ENCODE data around the gene RNF181. TPM values are rescaled to one million over a fixed set of nuclear protein-coding genes. Genes with fewer than 3 reads are reported as not detected.

RNF181 gene, protein sequence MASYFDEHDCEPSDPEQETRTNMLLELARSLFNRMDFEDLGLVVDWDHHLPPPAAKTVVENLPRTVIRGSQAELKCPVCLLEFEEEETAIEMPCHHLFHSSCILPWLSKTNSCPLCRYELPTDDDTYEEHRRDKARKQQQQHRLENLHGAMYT
- total RNA-seq (133 and 142 TPM in 2 replicates), polyA plus RNA-seq (629 and 643 TPM in 2 replicates), polyA minus RNA-seq (205 and 256 TPM in 2 replicates), Bru-seq, nascent RNA (percentile 76 among the genes with signal in this experiment), BruChase-seq, experiment 1, labeled RNA remaining after a 6-hour chase (percentile 92 among the genes with signal in this experiment), BruChase-seq, experiment 2, labeled RNA remaining after a 2-hour chase (percentile 82 among the genes with signal in this experiment)
- polyA plus RNA-seq (2011; cell fraction: cytosol; rRNA removed) = 503 and 603 TPM in 2 replicates
- 227 and 271 TPM in 2 replicates for polyA plus RNA-seq (2011; cell fraction: nucleus; rRNA removed)
- 260 and 265 TPM in 2 replicates for polyA plus RNA-seq (2012)
- 27.7 TPM for polyA minus RNA-seq (2011; cell fraction: cytosol; rRNA and poly(A)+ RNA removed)
- 51.5 and 60.1 TPM in 2 replicates for polyA minus RNA-seq (2011; cell fraction: nucleus; rRNA and poly(A)+ RNA removed)
- long read RNA-seq, transcript RNF181-204 (5 exons, 535 nt) = minor isoform, 12 of 525 reads
- long read RNA-seq, transcript RNF181-201 (5 exons, 569 nt) = major isoform, 426 of 525 reads
- long read RNA-seq, transcript RNF181-205 (4 exons, 559 nt) = minor isoform, 9 of 525 reads
- long read RNA-seq, partial matches to known transcripts = 3 of 525 reads
- long read RNA-seq, other reads (novel, unspliced or antisense) = 74 of 525 reads

DNA sequence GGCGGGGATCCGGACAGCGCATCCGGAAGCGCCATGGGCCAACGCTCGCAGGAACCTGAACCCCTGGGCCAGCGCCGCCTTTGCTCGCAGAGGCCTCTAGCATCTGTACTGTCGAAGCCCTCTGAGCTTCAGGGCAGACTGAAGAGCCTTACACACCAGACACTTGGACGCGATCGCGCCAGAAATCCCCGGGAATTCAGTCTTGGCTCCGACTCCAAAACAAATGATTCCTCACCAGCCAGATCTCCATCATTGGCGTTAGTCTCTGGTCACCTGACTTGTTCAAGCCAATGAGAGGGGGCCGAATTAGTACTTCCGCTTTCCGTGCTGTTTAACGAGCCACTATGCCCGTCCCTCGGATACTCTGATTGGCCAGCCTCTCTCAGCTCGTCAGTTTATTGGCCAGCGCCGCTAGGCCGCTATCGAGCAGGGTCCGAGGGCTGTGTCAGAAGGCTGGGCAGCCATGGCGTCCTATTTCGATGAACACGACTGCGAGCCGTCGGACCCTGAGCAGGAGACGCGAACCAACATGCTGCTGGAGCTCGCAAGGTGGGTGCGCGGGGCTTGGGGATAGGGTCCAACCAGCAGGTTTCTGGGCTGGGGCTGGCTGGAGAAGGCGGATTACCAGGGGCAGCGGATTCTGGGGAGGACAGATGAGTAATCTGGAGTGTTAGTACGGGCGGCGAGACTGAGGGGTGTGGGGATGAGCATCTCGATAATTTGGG is at the start of gene RNF181:
Gene RNF181, plus strand, starts transcription at position 445 of the 725 bp plus-strand sequence. Its CDS starts 19 bp downstream, at position 464.
- no peaks in the 10 kb centered on the region for H4K20me1 ChIP-seq (replicated peaks; ENCODE audit: control insufficient read depth, extremely low read depth, insufficient read depth, low read length)
- H3K79me2 ChIP-seq (ENCODE audit: control insufficient read depth, insufficient read depth, low read length) = peaks cover 28% of the 10 kb centered on the region
- peak within 1 kb of the TSS; percentile 77 for H3K9ac ChIP-seq (replicated peaks; ENCODE audit: extremely low read depth, insufficient read depth, low read length)
- DNase-seq (ENCODE audit: low read depth, low spot score) (peak; percentile 99), FAIRE-seq (peak; percentile 100)
- dilution Hi-C loops (cut with MboI; ENCODE audit: extremely low pct_ligation_motif_present, low sequenced_read_pairs) = no loop called here
- peaks cover 23% of the 10 kb centered on the region for H3K4me1 ChIP-seq (ENCODE audit: control insufficient read depth, extremely low read depth, insufficient read depth, low read length)
- peak within 1 kb of the TSS; percentile 70 for H3K4me2 ChIP-seq (ENCODE audit: insufficient read depth, low read length)
- H3K27me3 ChIP-seq (ENCODE audit: control insufficient read depth in 2 of 2, insufficient read depth in 2 of 2, low read length in 2 of 2) = no peaks in the 10 kb centered on the region
- ChIA-PET CTCF (interaction anchor here (0.6 to 1.9 kb wide), 11 partner anchors 8 to 241 kb away, joined by 3 to 7 read pairs (median 3); partner anchors contain the start of genes C2orf68, ELMOD3, RETSAT and VAMP8), POLR2A (interaction anchor here (0.6 to 1.8 kb wide), 6 partner anchors 8 to 84 kb away, joined by 3 to 8 read pairs (median 4); partner anchors contain the start of genes GGCX and MAT2A)
- no TSS peak for BruUV-seq (replicated peaks)
- no peaks in the 10 kb centered on the region for H3K9me1 ChIP-seq (replicated peaks; ENCODE audit: control insufficient read depth, extremely low read depth, insufficient read depth, low read length)
- H3K27ac ChIP-seq (ENCODE audit: insufficient read depth, low read depth, low read length) = peak within 1 kb of the TSS; percentile 67
- TF ChIP-seq MYC (IDR thresholded peaks at IDR 0.05; ENCODE audit: low read depth, low read length) (no peak), POLR2A (IDR thresholded peaks at IDR 0.05; ENCODE audit: low read depth, low read length) (peak; percentile 90), POLR2AphosphoS5 (IDR thresholded peaks at IDR 0.05; ENCODE audit: insufficient read depth, low read depth, low read length) (peak; percentile 89), FOS (IDR thresholded peaks at IDR 0.05; ENCODE audit: borderline replicate concordance, insufficient read depth, low read length) (no peak), EZH2 (IDR thresholded peaks at IDR 0.05; ENCODE audit: borderline replicate concordance, low read depth, low read length, severe bottlenecking) (no peak)
- TF ChIP-seq, protein P1, sequence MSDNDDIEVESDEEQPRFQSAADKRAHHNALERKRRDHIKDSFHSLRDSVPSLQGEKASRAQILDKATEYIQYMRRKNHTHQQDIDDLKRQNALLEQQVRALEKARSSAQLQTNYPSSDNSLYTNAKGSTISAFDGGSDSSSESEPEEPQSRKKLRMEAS (IDR thresholded peaks at IDR 0.05; ENCODE audit: insufficient read depth, insufficient read length) = peak; percentile 11
- TF ChIP-seq, protein P2, sequence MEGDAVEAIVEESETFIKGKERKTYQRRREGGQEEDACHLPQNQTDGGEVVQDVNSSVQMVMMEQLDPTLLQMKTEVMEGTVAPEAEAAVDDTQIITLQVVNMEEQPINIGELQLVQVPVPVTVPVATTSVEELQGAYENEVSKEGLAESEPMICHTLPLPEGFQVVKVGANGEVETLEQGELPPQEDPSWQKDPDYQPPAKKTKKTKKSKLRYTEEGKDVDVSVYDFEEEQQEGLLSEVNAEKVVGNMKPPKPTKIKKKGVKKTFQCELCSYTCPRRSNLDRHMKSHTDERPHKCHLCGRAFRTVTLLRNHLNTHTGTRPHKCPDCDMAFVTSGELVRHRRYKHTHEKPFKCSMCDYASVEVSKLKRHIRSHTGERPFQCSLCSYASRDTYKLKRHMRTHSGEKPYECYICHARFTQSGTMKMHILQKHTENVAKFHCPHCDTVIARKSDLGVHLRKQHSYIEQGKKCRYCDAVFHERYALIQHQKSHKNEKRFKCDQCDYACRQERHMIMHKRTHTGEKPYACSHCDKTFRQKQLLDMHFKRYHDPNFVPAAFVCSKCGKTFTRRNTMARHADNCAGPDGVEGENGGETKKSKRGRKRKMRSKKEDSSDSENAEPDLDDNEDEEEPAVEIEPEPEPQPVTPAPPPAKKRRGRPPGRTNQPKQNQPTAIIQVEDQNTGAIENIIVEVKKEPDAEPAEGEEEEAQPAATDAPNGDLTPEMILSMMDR (IDR thresholded peaks at IDR 0.05; ENCODE audit: extremely low read depth in 1 of 2, insufficient read depth in 1 of 2, low read depth in 1 of 2, low read length in 2 of 2) = no peak
- H2AFZ ChIP-seq (ENCODE audit: low read depth, low read length) = peak within 1 kb of the TSS; percentile 39
- H3K36me3 ChIP-seq (ENCODE audit: control insufficient read depth in 2 of 2, extremely low read depth in 1 of 2, insufficient read depth in 2 of 2, low read length in 2 of 2) = peaks cover 0 to 40% of the 10 kb centered on the region in 2 experiments
- no peaks in the 10 kb centered on the region for H3K9me3 ChIP-seq (replicated peaks; ENCODE audit: control insufficient read depth, insufficient read depth, low read length)
- peak within 1 kb of the TSS; percentile 38 to 94 (median 62) for H3K4me3 ChIP-seq (replicated peaks in 1 of 3; ENCODE audit: insufficient read depth in 1 of 3, low read depth in 1 of 3, low read length in 3 of 3)
- intact Hi-C loops (cut with micrococcal nuclease) = loop anchor here (1.0 kb wide), 2 partner anchors 10 to 42 kb away; no protein-coding TSS in a partner anchor

Measured in endothelial cell of umbilical vein (primary cell).